GM18511 (cell line): ENCODE data around the gene PTGIS.

ENCODE experiments used
- ATAC-seq: cut with Tn5 transposase; IDR thresholded peaks from one replicate; pipeline ENCODE4 v1.9.1; 2021; ENCODE audit warnings: mild to moderate bottlenecking, moderate library complexity; ENCODE audit not compliant: unreplicated experiment

Gene PTGIS

DNA sequence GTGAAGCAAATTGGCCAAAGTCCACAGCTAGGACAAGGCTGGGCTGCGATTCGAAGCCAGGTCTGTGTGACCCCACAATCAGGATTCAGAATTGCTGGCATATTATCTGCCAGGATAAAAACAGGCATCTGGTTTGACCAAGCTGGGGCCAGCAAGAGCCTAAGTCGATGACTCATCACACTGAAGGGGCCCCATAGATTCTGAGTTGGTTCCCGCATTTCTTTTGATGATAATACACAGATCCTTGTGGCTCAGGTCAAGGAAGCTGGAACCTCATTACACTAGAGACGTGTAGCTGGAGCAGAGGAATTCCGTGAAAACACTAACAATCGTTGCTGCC, 92.0 kb downstream of the PTGIS start:
- no peak for ATAC-seq

GRCh38 chr20:49475292-49476015, 92.5 kb downstream of the PTGIS start:
- no peak for ATAC-seq

- no peak for ATAC-seq
Observed at GRCh38 chr20:49471397-49471796, 96.5 kb downstream of the PTGIS start.

DNA sequence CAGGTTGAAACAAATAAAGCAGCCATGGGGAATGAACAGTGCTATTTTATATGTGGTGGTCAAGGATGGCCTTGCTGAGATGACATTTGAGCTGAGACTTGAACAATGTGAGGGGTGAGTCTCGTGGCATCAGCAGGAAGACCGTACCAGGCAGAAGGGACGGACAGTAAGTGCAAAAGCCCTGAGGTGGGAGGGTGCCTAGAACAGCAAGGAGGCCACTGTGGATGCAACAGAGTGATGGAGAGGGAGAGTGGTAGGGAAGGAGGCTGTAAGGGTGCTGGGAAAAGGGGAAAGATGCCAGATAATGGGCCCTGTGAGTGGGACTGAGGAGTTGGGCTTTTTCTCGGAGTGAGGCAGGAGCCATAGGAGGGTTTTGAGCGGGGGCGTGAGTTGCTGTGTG, 97.0 kb downstream of the PTGIS start:
- ATAC-seq, result no peak

GRCh38 chr20:49469060-49469459, 98.9 kb downstream of the PTGIS start:
- ATAC-seq, result no peak

DNA sequence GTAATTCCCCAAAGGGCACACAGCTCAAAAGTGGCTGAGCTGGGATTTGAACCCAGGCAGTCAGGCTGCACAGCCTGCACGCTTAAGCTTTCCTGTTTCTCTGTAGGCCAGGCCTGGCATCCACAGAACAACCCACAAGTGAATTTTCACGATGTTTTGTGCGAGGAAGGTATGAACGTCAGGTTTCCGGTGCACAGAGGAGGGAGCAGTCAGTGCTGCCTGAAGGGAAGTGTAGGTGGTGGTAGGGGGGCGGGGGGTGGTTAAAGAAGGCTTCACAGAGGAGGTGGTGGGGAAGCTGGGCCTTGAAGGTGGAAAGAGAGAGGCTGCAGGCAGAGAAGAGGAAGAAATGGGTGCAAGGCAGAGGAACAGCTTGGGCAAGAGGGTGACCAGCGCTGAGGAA, 99.5 kb downstream of the PTGIS start:
- no peak for ATAC-seq

DNA sequence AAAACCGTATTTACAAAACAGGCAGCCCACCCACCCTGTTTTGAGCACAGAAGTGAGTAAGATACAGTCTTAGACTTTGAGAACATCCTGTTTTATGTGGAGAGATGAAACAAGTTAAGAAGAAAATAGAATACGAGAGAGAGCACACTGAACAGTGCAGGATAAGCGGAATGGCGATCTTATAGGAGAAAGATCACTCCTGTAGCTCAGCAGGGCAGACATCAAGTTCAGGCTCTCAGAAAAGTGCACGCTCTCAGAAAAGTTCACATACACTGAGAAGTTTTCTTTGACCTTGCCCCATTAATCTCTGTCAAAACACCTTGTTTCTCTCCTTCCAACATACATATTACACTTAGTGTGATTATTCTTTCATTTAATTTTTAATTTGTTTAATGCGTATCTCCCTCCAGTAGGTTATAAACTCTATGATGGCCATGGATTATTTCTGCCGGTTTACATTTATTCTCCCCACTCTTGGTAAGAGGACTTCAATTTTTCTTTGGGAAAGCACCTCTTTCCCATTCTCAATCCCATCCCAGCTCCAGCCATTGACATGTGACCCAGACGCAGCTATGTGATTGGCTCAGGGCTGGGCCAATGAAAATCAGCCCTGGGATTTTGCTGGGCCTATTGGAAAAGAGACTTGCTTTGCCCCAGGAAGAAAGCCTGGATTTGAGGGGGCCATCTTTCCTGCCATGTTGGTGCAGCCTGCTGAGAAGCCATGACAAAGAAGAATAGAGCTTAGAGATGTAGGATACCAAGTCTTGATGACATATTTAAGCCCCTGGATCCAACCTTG, 101.6 kb downstream of the PTGIS start:
- no peak for ATAC-seq

DNA sequence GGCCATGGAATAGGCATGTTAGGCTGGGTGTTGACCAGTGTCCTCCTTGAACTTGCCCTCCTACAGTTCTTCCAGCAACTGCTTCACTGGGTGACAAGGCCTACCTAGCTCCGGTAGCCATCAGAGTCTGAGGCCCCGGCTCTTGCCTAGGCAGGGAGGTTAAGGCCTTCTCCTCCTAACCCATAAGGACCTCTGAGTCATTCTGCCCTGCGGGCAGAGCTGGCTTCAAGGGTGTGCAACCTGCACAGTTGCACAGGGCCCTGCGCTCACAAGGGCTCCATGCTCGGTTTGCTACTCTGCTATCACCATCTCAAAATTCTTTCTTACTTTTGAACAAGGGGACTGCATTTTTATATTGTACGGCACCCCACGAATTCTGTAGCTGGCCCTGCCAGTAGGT, 103.4 kb downstream of the PTGIS start:
- ATAC-seq, result no peak

DNA sequence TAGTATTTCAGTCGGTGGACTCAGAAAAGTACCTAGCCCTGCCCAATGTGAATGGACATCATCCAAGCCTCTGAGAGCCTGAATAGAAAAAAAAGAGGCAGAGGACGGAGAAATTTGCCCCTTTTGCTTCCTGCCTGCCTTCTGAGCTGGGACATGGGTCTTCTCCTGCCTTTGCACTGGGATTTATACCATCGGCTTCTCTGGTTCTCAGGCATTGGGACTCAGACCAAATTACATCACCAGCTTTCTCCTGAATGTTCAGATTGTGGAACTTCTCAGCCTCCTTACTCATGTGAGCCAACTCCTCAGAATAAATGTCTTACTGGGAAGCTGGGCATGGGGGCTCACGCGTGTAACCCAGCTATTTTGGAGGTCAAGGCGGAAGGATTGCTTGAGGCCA, 105.3 kb downstream of the PTGIS start:
- ATAC-seq, result no peak

- no peak for ATAC-seq
Observed at GRCh38 chr20:49461894-49462620, 105.9 kb downstream of the PTGIS start.

GRCh38 chr20:49460916-49461315, 107.0 kb downstream of the PTGIS start:
- no peak for ATAC-seq

GRCh38 chr20:49460131-49460530, 107.8 kb downstream of the PTGIS start:
- ATAC-seq, result no peak

GRCh38 chr20:49459684-49460083, 108.3 kb downstream of the PTGIS start:
- no peak for ATAC-seq

DNA sequence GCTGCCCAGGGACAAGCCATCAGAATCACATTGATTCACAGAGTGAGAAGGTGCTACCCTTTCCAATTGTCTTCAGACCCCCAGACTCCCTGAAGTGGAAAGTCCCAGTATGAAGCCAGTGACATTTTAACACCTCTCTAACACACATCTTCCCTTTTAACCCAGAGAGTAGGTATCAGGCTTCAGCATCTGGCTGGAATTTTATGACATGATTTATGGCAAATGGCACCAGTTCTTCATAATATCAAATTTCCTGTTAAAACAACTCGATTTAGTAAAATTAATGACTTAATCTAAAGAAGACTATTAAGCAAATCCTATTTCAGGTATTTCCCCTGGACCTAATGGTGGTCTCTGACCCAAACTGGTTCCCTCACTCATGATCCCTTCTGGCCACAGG, 110.5 kb downstream of the PTGIS start:
- no peak for ATAC-seq

- no peak for ATAC-seq
Observed at GRCh38 chr20:49456646-49457045, 111.3 kb downstream of the PTGIS start.

DNA sequence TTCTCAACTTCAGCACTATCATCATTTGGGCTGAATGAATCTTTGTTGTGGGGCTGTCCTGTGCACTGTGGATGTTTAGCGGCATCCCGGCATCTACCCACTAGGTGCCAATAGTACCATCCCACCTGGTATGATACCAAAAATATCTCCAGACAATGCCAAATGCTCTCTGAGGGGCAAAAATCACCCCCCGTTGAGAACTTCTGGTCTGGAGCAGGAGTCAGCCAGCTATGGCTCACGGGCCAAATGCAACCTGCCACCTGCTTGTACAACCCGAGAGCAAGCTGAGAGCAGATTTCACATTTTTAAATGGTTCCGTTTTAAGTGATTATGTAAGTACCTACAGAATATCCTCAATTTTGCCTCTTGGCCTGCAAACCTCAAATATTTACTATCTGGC, 112.2 kb downstream of the PTGIS start:
- no peak for ATAC-seq
